SK-N-SH (cell line): ENCODE data around the gene DCP2. TPM values are rescaled to one million over a fixed set of nuclear protein-coding genes. Genes with fewer than 3 reads are reported as not detected.

Experiments used
- CTCF ChIA-PET: fragments of 300-600, 350-600 bp; formaldehyde crosslinking; extraction: SDS; loops from one replicate; lab custom pipeline; 2021; lab: Yijun Ruan, JAX
- POLR2A ChIA-PET: fragments of 350-600 bp; sonication (Branson Sonifier 250); formaldehyde crosslinking; extraction: SDS; loops from one replicate; lab custom pipeline; 2020; ENCODE audit warnings: antibody characterized with exemption, inconsistent platforms; lab: Yijun Ruan, JAX
- DNase-seq: peaks from one replicate; pipeline ENCODE4 v3.0.0; 2012
- H2AFZ ChIP-seq: fragments of 200-600 bp; sonication (generic); 2 replicates; pipeline ENCODE4 v1.8.1; 2016; ENCODE audit warnings: antibody characterized with exemption, mild to moderate bottlenecking, low read depth
- H3F3A ChIP-seq: fragments of 200-600 bp; sonication (generic); replicated peaks from 2 replicates; pipeline ENCODE3; 2016; ENCODE audit warnings: antibody characterized with exemption, mild to moderate bottlenecking; ENCODE audit not compliant: insufficient read depth
- H3K27ac ChIP-seq, 2 experiments: fragments of 200-500 bp in 1 of 2; fragments of 200-600 bp in 1 of 2; sonication (Bioruptor generic) in 1 of 2; sonication (generic), shearing (Covaris generic) in 1 of 2; 2 replicates each; pipeline versions ENCODE4 v1.5.1 to v1.6.1; 2014 to 2016; ENCODE audit warnings: low read depth in 2 of 2, inconsistent platforms in 1 of 2, low read length in 1 of 2, mild to moderate bottlenecking in 1 of 2, mixed read lengths in 1 of 2
- H3K27me3 ChIP-seq: fragments of 200-600 bp; sonication (generic), shearing (Covaris generic); 2 replicates; pipeline ENCODE4 v1.6.1; 2016; ENCODE audit warnings: mixed run types; ENCODE audit not compliant: insufficient read depth
- H3K36me3 ChIP-seq, 2 experiments: fragments of 200-500 bp in 1 of 2; fragments of 200-600 bp in 1 of 2; sonication (Bioruptor generic) in 1 of 2; sonication (generic) in 1 of 2; replicated peaks in 1 of 2; 2 replicates each; pipeline versions ENCODE3 to v1.5.1; 2014 to 2016; ENCODE audit warnings: low read length in 1 of 2, mild to moderate bottlenecking in 1 of 2; ENCODE audit not compliant: insufficient read depth in 2 of 2, control insufficient read depth in 1 of 2
- H3K4me1 ChIP-seq, 2 experiments: fragments of 200-500 bp in 1 of 2; fragments of 200-600 bp in 1 of 2; sonication (Bioruptor generic) in 1 of 2; sonication (generic), shearing (Covaris generic) in 1 of 2; 2 replicates each; pipeline versions ENCODE4 v1.5.1 to v1.6.1; 2014 to 2016; ENCODE audit warnings: low read depth in 1 of 2, low read length in 1 of 2, mixed run types in 1 of 2; ENCODE audit not compliant: insufficient read depth in 2 of 2, control insufficient read depth in 1 of 2
- H3K4me2 ChIP-seq: fragments of 200-600 bp; sonication (generic), shearing (Covaris generic); 2 replicates; pipeline ENCODE4 v1.6.1; 2017; ENCODE audit warnings: mixed run types
- H3K4me3 ChIP-seq, 2 experiments: fragments of 200-500 bp in 1 of 2; fragments of 200-600 bp in 1 of 2; sonication (Bioruptor generic) in 1 of 2; sonication (generic), shearing (Covaris generic) in 1 of 2; 2 replicates each; pipeline versions ENCODE4 v1.5.1 to v1.8.1; 2014 to 2016; ENCODE audit warnings: low read depth in 2 of 2, inconsistent platforms in 1 of 2, low read length in 1 of 2, mild to moderate bottlenecking in 1 of 2, mixed read lengths in 1 of 2, moderate library complexity in 1 of 2
- H3K79me2 ChIP-seq: fragments of 200-600 bp; sonication (generic); 2 replicates; pipeline ENCODE4 v1.8.1; 2017; ENCODE audit warnings: mild to moderate bottlenecking; ENCODE audit not compliant: insufficient read depth
- H3K9ac ChIP-seq: fragments of 200-600 bp; sonication (generic); 2 replicates; pipeline ENCODE4 v1.6.1; 2017; ENCODE audit warnings: mixed run types
- H3K9me2 ChIP-seq: fragments of 200-600 bp; sonication (generic); 2 replicates; pipeline ENCODE4 v1.6.1; 2017; ENCODE audit warnings: mixed run types
- H3K9me3 ChIP-seq: fragments of 200-600 bp; sonication (generic); 2 replicates; pipeline ENCODE4 v1.6.1; 2017; ENCODE audit warnings: mixed run types, mild to moderate bottlenecking, moderate library complexity
- H4K20me1 ChIP-seq: fragments of 200-600 bp; sonication (generic); 2 replicates; pipeline ENCODE4 v1.6.1; 2017; ENCODE audit warnings: mild to moderate bottlenecking, mixed run types; ENCODE audit not compliant: insufficient read depth
- CHD2 ChIP-seq: fragments of 150-350 bp; IDR thresholded peaks from 2 replicates; pipeline ENCODE4 v1.6.1; 2018; ENCODE audit warnings: low read length; ENCODE audit not compliant: partially characterized antibody
- EZH2phosphoT487 ChIP-seq: fragments of 200-600 bp; sonication (generic); IDR thresholded peaks from 2 replicates; pipeline ENCODE4 v1.6.1; 2017; ENCODE audit warnings: low read depth, mixed run types, mild to moderate bottlenecking, antibody characterized with exemption, moderate library complexity, borderline replicate concordance
- FOSL2 ChIP-seq: IDR thresholded peaks from 2 replicates; pipeline ENCODE4 v1.4.0; 2012; ENCODE audit warnings: low read depth, mild to moderate bottlenecking, moderate library complexity, borderline replicate concordance
- FOXJ3 ChIP-seq: sonication (generic); formaldehyde crosslinking; IDR thresholded peaks from 2 replicates; pipeline ENCODE4 v1.5.1; 2020; ENCODE audit warnings: mild to moderate bottlenecking, missing genetic modification reagents
- FOXM1 ChIP-seq: IDR thresholded peaks from 2 replicates; pipeline ENCODE4 v1.4.0; 2012; ENCODE audit warnings: low read depth, mild to moderate bottlenecking
- GABPA ChIP-seq: IDR thresholded peaks from 2 replicates; pipeline ENCODE4 v1.4.0; 2012; ENCODE audit warnings: low read depth, mild to moderate bottlenecking
- GATA2 ChIP-seq: sonication (generic); formaldehyde crosslinking; IDR thresholded peaks from 2 replicates; pipeline ENCODE4 v1.5.0; 2020; ENCODE audit warnings: mild to moderate bottlenecking, missing genetic modification reagents
- NFIC ChIP-seq: IDR thresholded peaks from 2 replicates; pipeline ENCODE4 v1.4.0; 2012; ENCODE audit warnings: borderline replicate concordance
- POLR2AphosphoS5 ChIP-seq: IDR thresholded peaks from 2 replicates; pipeline ENCODE4 v1.6.1; 2012; ENCODE audit warnings: low read depth, low read length
- RAD21 ChIP-seq: IDR thresholded peaks from 2 replicates; pipeline ENCODE4 v1.6.1; 2012; ENCODE audit warnings: mild to moderate bottlenecking, low read length
- RCOR1 ChIP-seq: fragments of 150-350 bp; IDR thresholded peaks from 2 replicates; pipeline ENCODE4 v1.6.1; 2017; ENCODE audit warnings: antibody characterized with exemption, low read length
- RFX5 ChIP-seq: IDR thresholded peaks from 2 replicates; pipeline ENCODE4 v1.6.1; 2012; ENCODE audit warnings: mild to moderate bottlenecking, improper control_type of control experiment, low read length
- RXRA ChIP-seq: IDR thresholded peaks from 2 replicates; pipeline ENCODE4 v1.4.0; 2012; ENCODE audit warnings: low read depth, mild to moderate bottlenecking, borderline replicate concordance
- SMC3 ChIP-seq: IDR thresholded peaks from 2 replicates; pipeline ENCODE4 v1.6.1; 2012; ENCODE audit warnings: low read depth, low read length, improper control_type of control experiment
- WGBS: methylation state at CpG from one replicate; pipeline ENCODE4 v1.1.6; 2017; ENCODE audit warnings: low lambda C conversion rate; 5-methylcytosine and 5-hydroxymethylcytosine counted together
- polyA plus RNA-seq, 3 experiments: library from polyadenylated mRNA; depleted of rRNA; stranded (reverse); fragments of >200 nt; gene quantifications; 2 replicates each; pipeline ENCODE4 v1.2.3, GENCODE V29; 2012
- TF ChIP-seq, protein P1 (sequence below): fragments of 150-350 bp; IDR thresholded peaks from 2 replicates; pipeline ENCODE4 v1.6.1; 2017; ENCODE audit warnings: antibody characterized with exemption, low read length, low read depth, borderline replicate concordance
- TF ChIP-seq, protein P2 (sequence below): fragments of 150-350 bp; IDR thresholded peaks from 2 replicates; pipeline ENCODE4 v1.6.1; 2016; ENCODE audit warnings: mild to moderate bottlenecking, low read depth, low read length
- TF ChIP-seq, protein P3 (sequence below): IDR thresholded peaks from 2 replicates; pipeline ENCODE4 v1.4.0; 2012; ENCODE audit warnings: low read depth
- TF ChIP-seq, protein P4 (sequence below): IDR thresholded peaks from 2 replicates; pipeline ENCODE4 v1.6.1; 2012; ENCODE audit warnings: mild to moderate bottlenecking, low read depth, low read length, moderate library complexity
- TF ChIP-seq, protein P5 (sequence below): IDR thresholded peaks from 2 replicates; pipeline ENCODE4 v1.4.0; 2012; ENCODE audit warnings: low read depth, borderline replicate concordance
- TF ChIP-seq, protein P6 (sequence below): IDR thresholded peaks from 2 replicates; pipeline ENCODE4; 2012

DCP2 gene
- polyA plus RNA-seq, 1 of the 3 experiments (the other 2 are of a cell fraction) = 6.0 TPM

DNA sequence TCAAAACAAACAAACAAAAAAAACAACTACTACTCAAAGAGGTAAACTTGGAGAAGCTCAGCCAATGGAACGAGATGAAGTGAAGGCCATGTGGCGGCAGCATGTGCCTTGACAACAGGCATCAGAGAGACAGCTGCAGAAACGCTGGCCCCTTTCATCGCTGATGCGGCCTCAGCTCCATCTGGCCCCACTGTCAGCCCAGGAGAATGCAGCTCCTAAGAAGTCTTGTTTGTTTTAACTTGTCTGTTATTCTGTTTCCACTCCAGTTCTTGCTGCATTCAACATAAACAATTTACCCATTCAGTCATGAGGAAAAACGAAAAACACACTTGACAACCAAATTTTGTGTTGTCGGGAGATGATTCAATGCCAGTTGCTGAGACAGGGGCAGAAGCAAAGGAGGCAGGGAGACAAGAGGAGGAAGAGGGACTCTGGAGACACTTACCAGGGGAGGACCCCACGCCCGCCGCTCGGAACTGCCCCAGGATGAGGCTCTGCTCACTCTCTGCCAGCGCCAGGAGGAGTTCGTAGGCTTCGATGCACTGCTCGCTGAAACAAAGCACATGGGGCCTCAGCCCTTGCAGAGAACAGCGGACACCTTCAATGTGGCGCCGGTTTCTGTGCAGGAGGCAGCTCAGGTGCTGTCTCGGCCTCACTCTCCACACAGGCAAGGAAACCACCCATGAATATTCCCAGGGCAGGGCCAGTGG, 91.2 kb downstream of the DCP2 start:
- Histone ChIP-seq H3K79me2 (no peaks in the 10 kb centered on the region), H3K27me3 (no peaks in the 10 kb centered on the region), H3K36me3 (no peaks in the 10 kb centered on the region), H3K4me1 (peaks cover 0 to 11% of the 10 kb centered on the region in 2 experiments; a peak in 2 of 4 replicates), H3K9me2 (no peaks in the 10 kb centered on the region), H4K20me1 (no peaks in the 10 kb centered on the region), H3F3A (no peaks in the 10 kb centered on the region), H3K4me3 (no peak overlapping the region), H3K4me2 (no peak overlapping the region), H2AFZ (no peak overlapping the region), H3K9me3 (no peaks in the 10 kb centered on the region), H3K27ac (no peak overlapping the region), H3K9ac (no peak overlapping the region)
- TF ChIP-seq SMC3 = no peak
- TF ChIP-seq RCOR1 = no peak
- no peak for TF ChIP-seq POLR2AphosphoS5
- no peak for TF ChIP-seq CHD2
- TF ChIP-seq, protein P1, sequence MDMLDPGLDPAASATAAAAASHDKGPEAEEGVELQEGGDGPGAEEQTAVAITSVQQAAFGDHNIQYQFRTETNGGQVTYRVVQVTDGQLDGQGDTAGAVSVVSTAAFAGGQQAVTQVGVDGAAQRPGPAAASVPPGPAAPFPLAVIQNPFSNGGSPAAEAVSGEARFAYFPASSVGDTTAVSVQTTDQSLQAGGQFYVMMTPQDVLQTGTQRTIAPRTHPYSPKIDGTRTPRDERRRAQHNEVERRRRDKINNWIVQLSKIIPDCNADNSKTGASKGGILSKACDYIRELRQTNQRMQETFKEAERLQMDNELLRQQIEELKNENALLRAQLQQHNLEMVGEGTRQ = no peak
- TF ChIP-seq RFX5 = no peak
- TF ChIP-seq, protein P2, sequence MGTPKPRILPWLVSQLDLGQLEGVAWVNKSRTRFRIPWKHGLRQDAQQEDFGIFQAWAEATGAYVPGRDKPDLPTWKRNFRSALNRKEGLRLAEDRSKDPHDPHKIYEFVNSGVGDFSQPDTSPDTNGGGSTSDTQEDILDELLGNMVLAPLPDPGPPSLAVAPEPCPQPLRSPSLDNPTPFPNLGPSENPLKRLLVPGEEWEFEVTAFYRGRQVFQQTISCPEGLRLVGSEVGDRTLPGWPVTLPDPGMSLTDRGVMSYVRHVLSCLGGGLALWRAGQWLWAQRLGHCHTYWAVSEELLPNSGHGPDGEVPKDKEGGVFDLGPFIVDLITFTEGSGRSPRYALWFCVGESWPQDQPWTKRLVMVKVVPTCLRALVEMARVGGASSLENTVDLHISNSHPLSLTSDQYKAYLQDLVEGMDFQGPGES = no peak
- TF ChIP-seq GABPA = no peak
- no peak for TF ChIP-seq FOXJ3
- TF ChIP-seq, protein P3, sequence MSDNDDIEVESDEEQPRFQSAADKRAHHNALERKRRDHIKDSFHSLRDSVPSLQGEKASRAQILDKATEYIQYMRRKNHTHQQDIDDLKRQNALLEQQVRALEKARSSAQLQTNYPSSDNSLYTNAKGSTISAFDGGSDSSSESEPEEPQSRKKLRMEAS = no peak
- no peak for TF ChIP-seq NFIC
- TF ChIP-seq FOXM1 = no peak
- TF ChIP-seq EZH2phosphoT487 = no peak
- TF ChIP-seq, protein P4, sequence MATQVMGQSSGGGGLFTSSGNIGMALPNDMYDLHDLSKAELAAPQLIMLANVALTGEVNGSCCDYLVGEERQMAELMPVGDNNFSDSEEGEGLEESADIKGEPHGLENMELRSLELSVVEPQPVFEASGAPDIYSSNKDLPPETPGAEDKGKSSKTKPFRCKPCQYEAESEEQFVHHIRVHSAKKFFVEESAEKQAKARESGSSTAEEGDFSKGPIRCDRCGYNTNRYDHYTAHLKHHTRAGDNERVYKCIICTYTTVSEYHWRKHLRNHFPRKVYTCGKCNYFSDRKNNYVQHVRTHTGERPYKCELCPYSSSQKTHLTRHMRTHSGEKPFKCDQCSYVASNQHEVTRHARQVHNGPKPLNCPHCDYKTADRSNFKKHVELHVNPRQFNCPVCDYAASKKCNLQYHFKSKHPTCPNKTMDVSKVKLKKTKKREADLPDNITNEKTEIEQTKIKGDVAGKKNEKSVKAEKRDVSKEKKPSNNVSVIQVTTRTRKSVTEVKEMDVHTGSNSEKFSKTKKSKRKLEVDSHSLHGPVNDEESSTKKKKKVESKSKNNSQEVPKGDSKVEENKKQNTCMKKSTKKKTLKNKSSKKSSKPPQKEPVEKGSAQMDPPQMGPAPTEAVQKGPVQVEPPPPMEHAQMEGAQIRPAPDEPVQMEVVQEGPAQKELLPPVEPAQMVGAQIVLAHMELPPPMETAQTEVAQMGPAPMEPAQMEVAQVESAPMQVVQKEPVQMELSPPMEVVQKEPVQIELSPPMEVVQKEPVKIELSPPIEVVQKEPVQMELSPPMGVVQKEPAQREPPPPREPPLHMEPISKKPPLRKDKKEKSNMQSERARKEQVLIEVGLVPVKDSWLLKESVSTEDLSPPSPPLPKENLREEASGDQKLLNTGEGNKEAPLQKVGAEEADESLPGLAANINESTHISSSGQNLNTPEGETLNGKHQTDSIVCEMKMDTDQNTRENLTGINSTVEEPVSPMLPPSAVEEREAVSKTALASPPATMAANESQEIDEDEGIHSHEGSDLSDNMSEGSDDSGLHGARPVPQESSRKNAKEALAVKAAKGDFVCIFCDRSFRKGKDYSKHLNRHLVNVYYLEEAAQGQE = no peak
- no peak for TF ChIP-seq RAD21
- TF ChIP-seq, protein P5, sequence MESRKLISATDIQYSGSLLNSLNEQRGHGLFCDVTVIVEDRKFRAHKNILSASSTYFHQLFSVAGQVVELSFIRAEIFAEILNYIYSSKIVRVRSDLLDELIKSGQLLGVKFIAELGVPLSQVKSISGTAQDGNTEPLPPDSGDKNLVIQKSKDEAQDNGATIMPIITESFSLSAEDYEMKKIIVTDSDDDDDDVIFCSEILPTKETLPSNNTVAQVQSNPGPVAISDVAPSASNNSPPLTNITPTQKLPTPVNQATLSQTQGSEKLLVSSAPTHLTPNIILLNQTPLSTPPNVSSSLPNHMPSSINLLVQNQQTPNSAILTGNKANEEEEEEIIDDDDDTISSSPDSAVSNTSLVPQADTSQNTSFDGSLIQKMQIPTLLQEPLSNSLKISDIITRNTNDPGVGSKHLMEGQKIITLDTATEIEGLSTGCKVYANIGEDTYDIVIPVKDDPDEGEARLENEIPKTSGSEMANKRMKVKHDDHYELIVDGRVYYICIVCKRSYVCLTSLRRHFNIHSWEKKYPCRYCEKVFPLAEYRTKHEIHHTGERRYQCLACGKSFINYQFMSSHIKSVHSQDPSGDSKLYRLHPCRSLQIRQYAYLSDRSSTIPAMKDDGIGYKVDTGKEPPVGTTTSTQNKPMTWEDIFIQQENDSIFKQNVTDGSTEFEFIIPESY = no peak
- TF ChIP-seq GATA2 (CRISPR knock-in tag) = no peak
- TF ChIP-seq, protein P6, sequence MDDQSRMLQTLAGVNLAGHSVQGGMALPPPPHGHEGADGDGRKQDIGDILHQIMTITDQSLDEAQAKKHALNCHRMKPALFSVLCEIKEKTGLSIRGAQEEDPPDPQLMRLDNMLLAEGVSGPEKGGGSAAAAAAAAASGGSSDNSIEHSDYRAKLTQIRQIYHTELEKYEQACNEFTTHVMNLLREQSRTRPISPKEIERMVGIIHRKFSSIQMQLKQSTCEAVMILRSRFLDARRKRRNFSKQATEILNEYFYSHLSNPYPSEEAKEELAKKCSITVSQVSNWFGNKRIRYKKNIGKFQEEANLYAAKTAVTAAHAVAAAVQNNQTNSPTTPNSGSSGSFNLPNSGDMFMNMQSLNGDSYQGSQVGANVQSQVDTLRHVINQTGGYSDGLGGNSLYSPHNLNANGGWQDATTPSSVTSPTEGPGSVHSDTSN = no peak
- no peak for TF ChIP-seq RXRA
- TF ChIP-seq FOSL2 = no peak
- ChIA-PET CTCF (interaction anchor here (2.2 kb wide), 1 partner anchor 71 kb away, joined by 9 read pairs; no protein-coding TSS in a partner anchor), POLR2A (no interaction called here)
- 89% methylated on average over 19 of the region's 19 CpGs for WGBS
- no peak for DNase-seq
